ENCODE measurements around the gene MCF2L2.

Gene MCF2L2

GRCh38 chr3:183327343-183327742 is 101.1 kb downstream of the MCF2L2 start:
- no peak for DNase-seq (ENCODE audit: low spot score)

DNA sequence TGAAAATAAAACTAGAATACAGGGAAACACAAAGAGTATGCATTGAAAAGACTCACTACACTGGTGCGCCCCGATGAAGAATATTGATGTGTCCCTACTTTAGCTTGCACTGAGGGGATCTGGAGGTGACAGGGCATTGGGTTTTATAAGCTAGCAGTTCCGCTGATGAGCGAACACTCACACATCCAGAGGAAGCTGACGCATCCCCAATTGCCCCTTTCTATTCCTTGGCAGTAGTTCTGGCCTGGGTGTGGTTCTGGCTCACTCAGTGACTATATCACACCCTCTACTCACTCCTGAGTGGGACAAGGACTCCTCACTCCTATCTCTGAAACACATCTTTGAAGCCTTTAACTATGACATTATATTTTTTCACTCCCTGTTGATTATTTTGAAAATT is 104.3 kb downstream of the MCF2L2 start:
- no peak for DNase-seq (ENCODE audit: low spot score)

DNA sequence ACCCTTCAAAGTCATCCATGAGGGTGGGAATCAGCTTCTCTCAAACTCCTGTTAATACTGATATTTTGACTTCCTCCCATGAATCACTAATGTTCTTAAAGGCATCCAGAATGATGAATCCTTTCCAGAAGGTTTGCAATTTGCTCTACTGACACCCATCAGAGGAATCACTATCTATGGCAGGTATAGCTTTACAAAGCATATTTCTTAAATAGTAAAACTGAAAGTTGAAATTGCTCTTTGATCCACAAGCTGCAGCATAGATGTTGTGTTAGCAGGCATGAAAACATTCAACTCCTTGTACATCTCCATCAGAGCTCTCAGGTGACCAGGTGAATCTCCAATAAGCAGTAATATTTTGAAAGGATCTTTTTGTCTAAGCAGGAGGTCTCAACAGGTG is 109.0 kb downstream of the MCF2L2 start:
- no peak for DNase-seq (ENCODE audit: low spot score)

DNA sequence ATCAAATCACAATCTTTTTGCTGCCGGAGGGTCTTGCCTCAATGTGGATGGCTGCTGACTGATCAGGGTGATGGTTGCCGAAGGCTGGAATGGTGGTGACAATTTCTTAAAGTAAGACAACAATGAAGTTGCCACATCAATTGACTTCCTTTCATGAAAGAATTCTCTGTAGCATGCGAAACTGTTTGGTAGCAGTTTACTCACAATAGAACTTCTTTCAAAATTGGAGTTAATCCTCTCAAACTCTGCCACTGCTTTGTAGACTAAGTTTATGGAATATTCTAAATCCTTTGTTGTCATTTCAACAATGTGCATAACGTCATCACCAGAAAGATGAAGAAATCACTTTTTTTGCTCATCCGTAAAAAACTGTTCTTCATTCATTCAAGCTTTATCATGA is 109.5 kb downstream of the MCF2L2 start:
- no peak for DNase-seq (ENCODE audit: low spot score)

DNA sequence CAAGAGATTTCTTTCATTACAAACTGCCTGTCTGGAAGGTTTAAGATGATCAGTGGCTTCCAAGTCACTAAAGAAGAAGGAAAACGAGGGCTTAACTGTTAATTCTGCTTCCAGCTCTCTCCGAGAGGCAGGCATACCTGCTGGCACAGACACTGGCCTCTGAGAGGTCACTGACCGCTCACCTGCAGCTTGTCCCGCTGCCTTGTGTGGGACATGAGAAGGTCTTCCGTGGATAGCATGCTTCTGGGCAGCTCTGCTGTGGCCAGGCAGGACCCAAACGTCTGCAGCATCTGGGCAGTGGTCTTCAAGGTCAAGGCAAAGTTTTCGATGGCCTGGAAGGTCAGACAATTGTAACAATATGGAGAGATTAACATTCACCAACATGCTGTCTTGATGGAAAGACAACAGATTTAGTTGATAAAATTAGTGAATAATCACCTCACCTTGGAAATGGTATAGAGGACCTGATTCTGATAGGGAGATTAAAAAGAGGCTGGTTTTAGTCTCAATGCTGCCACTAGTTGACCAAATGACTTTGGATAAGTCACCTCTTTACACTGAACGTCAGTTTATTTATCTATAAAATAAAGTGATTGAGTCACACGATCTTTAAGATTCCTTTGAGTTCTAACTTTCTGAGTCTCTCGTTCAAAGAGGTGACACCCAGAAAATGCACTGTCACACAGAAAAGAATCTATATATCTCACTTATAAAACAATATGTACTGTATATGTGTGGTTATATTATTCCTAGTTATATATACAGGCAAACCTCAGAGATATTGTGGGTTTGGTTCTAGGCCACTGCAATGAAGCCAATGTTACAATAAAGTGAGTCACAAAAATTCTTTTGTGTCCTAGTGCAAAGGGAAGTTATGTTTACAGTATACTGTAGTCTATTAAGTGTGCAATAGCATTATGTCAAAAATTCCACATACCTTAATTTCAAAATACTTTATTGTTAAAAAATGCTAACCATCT is 110.2 kb downstream of the MCF2L2 start:
- DNase-seq (ENCODE audit: low spot score) = no peak

GRCh38 chr3:183317271-183317670 is 111.1 kb downstream of the MCF2L2 start:
- DNase-seq (ENCODE audit: low spot score) = no peak

- no peak for DNase-seq (ENCODE audit: low spot score)
These were observed 112.7 kb downstream of the MCF2L2 start for GRCh38 chr3:183315739-183316138.

- DNase-seq (ENCODE audit: low spot score) = no peak
These were observed 114.7 kb downstream of the MCF2L2 start for GRCh38 chr3:183313764-183314163.

- DNase-seq (ENCODE audit: low spot score) = no peak
These were observed 115.1 kb downstream of the MCF2L2 start for GRCh38 chr3:183313351-183313750.

GRCh38 chr3:183312433-183312832 is 116.0 kb downstream of the MCF2L2 start:
- DNase-seq (ENCODE audit: low spot score) = no peak

- no peak for DNase-seq (ENCODE audit: low spot score)
These were observed 117.5 kb downstream of the MCF2L2 start for GRCh38 chr3:183310936-183311335.

DNA sequence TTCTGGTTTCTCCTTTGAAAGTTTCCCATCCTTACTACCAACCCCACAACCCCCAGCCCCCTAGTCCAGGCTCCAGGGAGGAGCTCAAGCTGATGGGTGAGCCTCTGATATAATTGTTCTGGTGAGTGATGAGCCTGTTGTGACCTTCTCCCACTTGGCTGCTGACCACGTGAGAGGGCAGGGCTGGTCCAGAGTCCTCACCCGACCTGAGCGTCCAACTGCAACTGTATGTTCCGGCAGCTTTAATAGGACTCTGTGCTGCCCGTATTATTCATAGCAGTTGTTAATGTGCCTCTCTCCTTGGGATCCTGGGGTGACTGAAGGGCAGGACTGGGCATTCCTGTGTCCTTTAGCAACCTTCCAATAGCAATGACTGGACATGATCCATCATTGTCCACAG is 119.1 kb downstream of the MCF2L2 start:
- DNase-seq (ENCODE audit: low spot score) = no peak

- DNase-seq (ENCODE audit: low spot score) = no peak
These were observed 119.7 kb downstream of the MCF2L2 start for GRCh38 chr3:183308751-183309150.

- DNase-seq (ENCODE audit: low spot score) = no peak
These were observed 120.7 kb downstream of the MCF2L2 start for GRCh38 chr3:183307749-183308148.

- DNase-seq (ENCODE audit: low spot score) = peak; percentile 28
These were observed 121.4 kb downstream of the MCF2L2 start for GRCh38 chr3:183306798-183307671.

GRCh38 chr3:183303690-183304089 is 124.7 kb downstream of the MCF2L2 start:
- DNase-seq (ENCODE audit: low spot score) = no peak

DNA sequence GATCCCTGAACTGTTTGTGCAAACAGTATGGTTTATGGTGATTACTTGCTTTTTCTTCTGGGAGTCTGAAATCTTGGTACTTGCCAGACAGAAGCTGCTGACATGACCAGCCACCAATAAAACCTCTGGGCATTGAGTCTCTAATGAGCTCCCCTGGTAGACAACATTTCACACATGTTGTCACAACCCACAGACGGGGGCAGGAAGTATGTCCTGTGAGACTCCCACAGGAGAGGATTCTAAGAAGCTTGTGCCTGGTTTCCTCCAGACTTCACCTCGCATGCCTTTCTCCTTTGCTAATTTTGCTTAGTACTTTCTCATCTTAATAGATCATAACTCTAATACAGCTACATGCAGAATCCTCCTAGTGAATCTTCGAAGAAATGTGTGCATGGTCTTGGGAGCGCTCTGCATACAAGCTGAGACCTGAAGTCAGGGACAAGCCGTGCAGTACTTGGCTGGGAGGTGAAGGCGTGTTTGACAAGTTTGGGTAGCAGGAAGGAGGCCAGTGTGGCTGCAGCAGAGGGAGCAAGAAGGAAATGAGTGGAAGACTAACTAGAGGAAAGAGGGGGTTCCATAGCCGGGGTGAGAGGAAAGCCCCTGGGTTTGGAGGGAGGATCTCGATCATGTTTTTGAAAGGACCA is 126.4 kb downstream of the MCF2L2 start:
- DNase-seq (ENCODE audit: low spot score) = no peak

- no peak for DNase-seq (ENCODE audit: low spot score)
These were observed 127.3 kb downstream of the MCF2L2 start for GRCh38 chr3:183300996-183301562.

DNA sequence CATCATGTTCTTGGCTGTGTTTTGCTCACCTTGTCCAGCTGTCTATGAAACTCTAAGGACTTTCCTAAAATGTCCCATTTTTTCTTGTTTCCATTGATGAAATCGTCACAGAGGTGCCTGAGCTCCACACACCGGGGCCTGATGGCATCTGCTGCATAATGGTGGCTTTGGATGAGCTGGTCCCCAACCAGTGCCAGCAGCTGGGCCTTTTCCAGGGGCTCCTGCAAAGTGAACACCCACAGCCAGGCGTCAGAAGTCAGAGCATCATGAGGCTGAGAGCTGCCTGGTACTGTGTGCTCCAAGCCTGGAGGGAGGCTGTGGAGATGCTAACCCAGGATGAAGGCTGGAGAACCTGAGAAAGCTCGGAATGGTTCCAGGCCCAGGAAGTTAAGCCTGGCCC is 128.4 kb downstream of the MCF2L2 start:
- no peak for DNase-seq (ENCODE audit: low spot score)

- no peak for DNase-seq (ENCODE audit: low spot score)
These were observed 129.7 kb downstream of the MCF2L2 start for GRCh38 chr3:183298701-183299153.

DNA sequence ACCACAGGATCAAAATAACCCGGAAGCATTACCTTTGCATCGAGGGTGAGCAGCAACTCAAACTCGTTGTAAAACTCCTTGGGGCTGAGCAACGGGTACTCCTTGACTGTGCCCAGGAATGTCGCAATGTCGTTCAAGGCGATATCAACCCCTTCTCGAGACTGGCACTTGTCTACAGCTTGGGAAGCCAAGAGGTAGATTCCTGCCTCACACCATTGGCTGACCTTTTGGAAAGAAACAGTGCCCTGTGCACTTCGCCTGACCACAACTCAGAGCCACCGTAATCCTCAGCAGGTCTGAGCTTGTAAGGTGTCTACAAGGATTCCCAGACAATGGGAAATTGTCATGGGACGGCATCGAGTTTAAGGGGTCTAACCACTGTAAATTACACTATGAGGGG is 131.5 kb downstream of the MCF2L2 start:
- DNase-seq (ENCODE audit: low spot score) = no peak

DNA sequence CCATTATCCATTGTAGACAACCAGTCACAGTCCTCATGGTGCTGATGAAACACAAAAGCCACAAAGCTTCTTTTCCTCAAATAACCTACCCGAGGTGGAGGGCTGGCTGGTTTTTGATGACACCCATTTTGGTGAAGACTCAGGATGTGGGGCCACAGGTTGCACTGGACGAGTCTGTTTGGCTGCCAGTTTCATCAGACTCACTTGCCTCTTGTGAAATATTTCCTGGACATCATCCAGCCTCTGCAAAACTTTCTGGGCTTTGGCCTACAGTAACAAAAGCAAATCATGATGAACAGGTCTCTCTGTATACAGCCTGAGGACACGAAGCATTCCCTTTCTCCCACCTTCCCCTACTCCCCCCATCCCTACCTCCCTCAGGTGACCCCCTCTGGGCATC is 133.2 kb downstream of the MCF2L2 start:
- DNase-seq (ENCODE audit: low spot score) = no peak

Measured in cerebellar cortex (tissue), 1 donor.